Measurements from ENCODE around the gene LHFPL2.
"Not testable (repeated sequence)": the region's sequence is repeated elsewhere in the genome, so short reads cannot be mapped to it uniquely, and the experiment has no call there.

Gene LHFPL2

DNA sequence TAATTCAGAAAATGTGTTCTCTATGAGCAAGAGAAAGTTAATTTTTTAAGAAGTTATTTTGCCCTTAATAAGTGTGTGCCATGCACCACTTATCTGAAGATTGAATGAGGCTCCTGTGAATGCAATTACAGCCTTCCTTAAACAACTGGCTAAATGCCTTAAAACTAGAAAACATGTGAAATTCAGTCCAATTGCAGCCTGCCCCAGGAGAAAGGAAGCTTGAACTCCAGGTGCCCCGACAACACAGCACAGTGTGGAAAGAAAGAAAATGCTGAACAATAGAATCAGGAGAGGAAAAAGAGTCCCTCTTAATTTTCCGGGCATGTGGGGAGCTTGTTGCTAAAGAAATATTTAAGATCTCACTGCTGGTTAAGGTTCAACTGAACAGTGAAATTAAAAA, 8.8 kb downstream of the LHFPL2 start:
- DNase-seq, result no peak

DNA sequence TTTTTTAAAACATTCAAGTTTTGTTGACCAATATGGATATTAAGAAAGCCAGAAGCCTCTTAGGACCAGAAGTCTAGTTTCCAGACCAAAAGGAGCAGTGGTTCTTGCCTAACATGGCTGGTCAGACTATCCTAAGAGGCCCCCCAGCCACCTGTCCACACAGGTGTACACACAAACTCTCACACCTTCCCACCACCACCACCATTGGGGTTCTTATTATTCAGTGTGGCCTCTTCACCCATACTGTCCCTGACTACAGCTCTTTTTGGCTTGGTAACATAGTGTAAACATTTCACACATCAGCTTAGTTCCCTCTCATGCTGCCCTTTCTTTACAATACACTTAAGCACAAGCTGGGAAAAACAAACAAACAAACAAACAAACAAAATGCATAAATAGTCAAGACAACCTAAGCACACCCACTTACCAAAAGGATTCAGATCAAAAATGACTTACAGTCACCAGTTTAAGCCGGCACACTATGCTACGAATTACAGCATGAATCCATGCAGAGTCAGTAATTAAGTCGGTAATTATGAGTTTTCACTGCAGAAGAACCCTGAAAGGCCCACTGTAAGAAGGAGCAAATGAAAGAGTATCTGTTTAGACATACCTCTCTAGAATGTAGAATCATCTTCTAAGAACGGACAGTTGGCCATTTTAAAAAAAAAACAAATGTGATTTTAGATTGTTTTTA, 9.5 kb downstream of the LHFPL2 start:
- no peak for DNase-seq

GRCh38 chr5:78638423-78638822, 10.1 kb downstream of the LHFPL2 start:
- DNase-seq, result no peak

DNA sequence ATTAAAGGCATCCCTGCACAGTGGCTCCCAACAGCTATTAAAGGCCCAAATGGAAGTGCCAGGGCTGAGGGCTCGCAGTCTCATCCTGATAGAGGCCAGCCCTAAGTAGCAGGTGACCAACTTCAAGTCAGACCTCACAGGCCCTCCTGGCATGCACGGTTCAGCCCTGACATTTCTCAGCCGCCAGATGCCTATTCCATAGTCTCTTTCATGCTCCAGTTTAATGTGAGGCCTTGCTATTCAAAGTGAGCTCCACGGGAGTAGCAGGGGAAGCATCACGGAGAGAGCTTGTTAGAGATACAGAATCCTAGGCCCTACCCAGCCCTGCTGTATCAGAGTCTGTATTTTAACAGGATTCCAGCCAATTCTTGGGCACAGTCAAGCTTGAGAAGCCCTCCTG, 11.1 kb downstream of the LHFPL2 start:
- no peak for DNase-seq

DNA sequence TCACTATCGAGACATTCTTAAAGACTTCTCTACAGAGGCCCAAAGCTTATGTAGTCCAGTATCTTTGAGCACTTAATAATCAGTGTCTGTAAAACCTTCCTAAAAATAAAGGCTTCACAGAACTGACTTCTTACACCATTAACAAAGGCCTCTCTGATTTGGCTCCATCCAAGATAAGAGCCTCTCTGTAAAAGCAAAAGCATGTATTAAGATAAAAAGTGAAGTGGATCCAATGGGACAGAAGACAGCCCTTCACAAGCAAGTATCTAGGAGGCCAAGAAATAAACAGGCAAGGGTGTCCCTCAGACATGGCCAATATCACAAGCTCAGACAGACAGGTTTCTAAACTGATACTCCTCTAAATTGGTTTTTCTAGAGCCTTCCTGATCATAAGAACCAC, 11.9 kb downstream of the LHFPL2 start:
- DNase-seq, result no peak

DNA sequence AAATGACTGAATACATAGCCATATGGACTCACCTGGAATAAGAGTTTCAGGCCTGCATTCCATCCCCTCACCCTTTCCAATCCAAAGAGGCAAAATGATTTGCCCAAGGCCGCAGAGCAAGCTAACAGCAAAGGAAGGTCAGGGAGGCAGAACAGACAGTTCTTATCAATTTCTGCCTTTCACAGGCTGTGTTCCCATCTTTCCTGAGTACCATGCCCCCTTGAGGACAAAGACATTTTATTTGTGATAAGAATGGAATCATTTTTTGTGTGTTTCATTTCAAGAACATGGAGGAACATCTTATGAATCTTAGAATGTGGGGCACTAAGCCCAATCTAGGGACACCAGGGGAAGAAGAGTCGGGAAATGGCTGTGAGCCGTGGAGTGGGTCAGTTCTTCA, 13.9 kb downstream of the LHFPL2 start:
- DNase-seq, result no peak

- DNase-seq, result no peak
Measured at GRCh38 chr5:78634229-78634628, 14.3 kb downstream of the LHFPL2 start.

DNA sequence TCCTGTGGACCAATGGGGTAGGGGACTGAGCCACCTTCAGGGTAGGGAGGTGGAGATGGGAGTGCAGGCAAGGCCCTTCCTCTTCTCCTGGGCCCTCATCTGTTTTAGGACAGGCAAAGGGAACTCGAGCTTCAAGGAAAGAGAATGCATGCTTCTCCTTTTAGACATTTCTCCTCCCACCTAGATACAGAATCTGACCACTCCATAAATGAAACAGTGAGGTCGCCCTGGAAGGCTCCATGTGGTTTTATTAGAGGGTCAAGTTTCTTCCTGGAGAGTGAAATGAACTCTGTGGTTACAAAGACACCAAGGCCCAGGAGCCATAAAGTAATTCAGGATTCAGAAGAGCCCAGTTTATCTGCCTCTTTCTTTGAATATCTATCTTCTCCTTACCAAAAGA, 14.9 kb downstream of the LHFPL2 start:
- DNase-seq, result no peak

DNA sequence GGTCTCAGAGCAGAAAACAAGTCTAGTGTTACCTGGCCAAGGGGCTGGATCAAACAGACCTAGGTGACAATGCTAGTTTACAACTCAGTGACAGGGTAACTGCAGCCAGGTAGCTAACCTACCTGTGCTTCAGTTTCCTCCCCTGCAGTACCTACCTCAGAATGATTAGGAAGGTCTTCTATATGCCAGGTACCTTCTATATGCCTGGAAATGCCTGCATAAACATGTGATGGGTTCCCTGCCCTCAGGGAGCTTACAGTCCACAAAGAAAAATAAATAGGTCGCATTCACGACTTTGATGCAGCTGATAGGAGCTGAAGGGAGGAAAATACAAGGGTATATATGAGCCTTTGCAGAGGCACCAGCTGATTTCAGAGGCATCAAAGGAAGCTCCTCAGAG, 16.1 kb downstream of the LHFPL2 start:
- no peak for DNase-seq

DNA sequence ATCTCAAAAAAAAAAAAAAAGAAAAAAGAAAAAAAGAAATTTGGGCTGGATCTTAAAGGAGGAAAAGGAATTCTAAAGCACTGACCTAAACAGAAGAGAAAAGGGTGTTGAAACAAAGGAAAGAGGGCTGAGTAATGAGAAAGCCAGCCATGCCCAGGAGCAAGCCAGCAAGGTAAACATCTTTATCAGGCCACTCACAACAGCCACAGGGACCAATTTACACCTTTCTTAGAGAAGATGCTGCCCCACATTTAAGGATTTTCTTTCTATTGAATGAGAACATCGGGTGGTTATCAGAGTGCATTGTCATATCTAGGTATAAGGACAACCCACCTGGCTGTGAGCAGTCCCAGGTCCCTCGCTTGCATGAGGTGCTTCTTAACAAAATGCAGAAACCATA, 16.6 kb downstream of the LHFPL2 start:
- no peak for DNase-seq

GRCh38 chr5:78630047-78630446, 18.5 kb downstream of the LHFPL2 start:
- no peak for DNase-seq

- DNase-seq, result no peak
Measured at GRCh38 chr5:78629624-78630023, 18.9 kb downstream of the LHFPL2 start.

DNA sequence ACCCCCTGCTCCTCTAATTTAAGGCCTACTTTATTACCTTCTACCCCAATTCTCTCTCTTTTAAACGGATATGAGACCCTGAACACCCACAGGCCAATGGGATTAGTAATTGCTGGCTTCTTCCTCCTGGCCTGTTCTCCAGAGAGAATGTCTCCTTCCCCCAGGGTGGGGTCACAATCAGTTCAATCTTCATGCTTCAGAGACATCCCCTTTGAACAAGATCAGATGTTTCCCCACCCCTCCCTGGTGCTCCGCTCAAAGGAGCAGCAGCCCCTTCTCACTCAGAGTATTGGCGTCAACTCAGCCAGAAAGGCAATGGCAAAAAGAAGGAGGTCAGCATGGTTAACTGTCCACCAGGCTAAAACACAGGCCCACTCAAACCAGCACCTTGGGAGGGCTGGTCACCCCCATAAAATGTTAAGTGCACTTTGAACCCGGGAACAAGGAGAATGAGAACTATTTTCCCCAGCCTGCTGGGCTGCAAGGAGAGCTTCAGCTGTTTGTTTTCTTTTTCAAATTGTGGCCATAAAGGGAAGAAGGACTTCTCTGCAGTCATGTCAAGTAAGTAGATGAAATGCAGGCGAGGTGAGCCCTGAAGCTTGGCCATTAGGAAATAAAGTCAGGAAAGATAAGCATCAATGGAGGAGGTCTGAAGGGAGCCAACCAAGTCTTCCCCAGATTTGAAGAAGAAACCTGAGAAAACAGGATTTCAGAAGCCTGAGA, 20.1 kb downstream of the LHFPL2 start:
- no peak for DNase-seq

DNA sequence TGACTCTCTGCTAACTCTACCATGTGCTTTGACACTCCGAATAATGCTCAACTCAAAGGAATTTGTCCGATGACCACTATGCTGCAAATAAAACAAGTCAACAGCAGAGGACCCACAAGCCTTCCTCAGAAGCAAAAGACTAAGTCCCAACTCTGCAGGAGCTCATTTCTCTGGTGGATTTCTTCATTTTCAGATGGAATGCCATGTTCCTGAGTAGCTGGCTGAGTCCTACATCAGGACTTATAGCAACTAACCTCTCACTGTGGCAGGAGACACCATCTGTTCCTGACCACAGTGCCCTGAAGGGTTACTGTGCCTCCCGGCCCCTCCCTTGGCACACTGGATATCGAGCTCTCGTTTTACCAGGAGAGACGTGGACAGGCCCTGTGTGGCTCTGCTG, 20.8 kb downstream of the LHFPL2 start:
- DNase-seq, result no peak

GRCh38 chr5:78627175-78627574, 21.4 kb downstream of the LHFPL2 start:
- DNase-seq, result no peak

DNA sequence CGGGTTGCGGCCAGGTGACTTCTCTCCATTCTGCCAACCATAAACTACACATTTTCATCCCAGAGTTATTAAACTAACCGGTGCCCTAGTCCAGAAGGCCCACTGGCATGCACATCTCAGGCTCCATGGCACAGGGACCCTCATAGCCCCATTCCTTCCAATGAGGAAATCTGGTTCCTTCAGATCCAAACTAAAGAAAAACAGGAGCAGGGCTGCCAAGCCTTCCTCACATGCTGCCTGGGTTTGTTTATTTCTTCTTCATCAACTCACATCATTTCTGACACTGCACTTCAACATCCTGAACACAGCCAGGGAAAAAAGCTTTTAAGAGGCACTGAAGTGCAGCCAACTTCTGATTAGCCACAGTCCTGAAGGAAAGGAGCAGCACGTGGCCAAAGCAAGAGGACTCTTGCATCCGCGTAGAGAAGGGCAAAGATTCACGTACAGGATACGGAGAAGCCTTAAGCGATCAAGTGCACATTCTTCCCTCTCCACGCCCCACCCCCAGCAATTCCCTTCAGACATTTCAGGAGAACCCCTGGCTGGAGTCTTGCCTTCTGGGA, 22.5 kb downstream of the LHFPL2 start:
- no peak for DNase-seq

DNA sequence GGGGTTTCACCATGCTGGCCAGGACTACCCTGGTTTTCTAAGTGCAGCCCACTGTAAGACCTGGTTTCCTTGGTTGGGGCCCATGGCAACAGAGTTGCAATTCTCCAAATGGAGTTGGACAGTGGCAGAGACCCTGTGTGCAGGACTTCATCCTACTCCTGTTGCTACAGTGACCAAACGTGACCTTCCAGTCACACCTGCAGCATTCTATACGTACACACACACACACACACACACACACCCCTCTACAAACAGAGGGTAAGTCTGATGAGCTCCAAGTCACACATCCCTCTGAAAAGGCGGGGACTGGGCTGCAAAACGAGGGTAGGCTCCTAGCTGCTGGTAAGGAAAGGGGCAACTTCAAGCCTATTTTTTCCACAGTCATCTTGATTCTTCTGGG, 23.6 kb downstream of the LHFPL2 start:
- no peak for DNase-seq

- no peak for DNase-seq
Measured at GRCh38 chr5:78624011-78624541, 24.5 kb downstream of the LHFPL2 start.

- DNase-seq, result no peak
Measured at GRCh38 chr5:78622302-78622971, 26.1 kb downstream of the LHFPL2 start.

- DNase-seq, result no peak
Measured at GRCh38 chr5:78621291-78621738, 27.3 kb downstream of the LHFPL2 start.

DNA sequence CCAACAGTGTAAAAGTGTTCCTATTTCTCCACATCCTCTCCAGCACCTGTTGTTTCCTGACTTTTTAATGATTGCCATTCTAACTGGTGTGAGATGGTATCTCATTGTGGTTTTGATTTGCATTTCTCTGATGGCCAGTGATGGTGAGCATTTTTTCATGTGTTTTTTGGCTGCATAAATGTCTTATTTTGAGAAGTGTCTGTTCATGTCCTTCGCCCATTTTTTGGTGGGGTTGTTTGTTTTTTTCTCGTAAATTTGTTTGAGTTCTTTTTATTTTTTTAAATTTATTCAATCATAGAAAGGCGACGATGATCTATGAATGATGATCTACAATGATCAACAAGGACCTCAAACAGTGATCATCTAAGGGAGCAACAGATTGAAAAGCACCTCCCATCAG, 28.5 kb downstream of the LHFPL2 start:
- not testable (repeated sequence) for DNase-seq

DNA sequence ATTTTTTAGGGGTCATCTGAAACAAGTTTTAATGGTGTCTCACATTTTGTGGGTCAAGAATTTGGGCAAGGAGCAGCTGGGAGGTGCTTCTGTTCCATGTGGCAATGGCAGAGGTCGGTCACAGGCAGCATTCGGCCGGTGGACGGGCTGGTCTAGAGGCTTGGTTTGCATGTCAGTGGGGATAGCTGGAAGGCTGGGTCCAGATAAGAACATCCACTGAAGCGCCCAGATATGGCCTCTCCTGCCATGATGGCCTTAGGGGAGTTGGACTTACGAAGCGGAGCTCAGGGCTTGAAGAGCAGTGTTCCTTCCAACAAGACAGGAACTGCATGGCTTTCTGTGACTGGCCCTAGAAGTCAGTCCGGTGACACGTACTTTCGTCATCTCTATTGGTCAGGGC, 30.3 kb downstream of the LHFPL2 start:
- no peak for DNase-seq

GRCh38 chr5:78615697-78616096, 32.9 kb downstream of the LHFPL2 start:
- DNase-seq, result no peak

Data from effector CD4-positive, alpha-beta T cell (primary cell).